G401.6 (cell line): ENCODE measurements around the gene MKS1.

Experiments used
- FAIRE-seq: peaks from 2 replicates; lab custom pipeline; 2012; peaks lifted over from hg19 to GRCh38; lab: Jason Lieb, UNC

The MKS1 gene

GRCh38 chr17:58200024-58200633, 18.9 kb downstream of the MKS1 start:
- no peak for FAIRE-seq

DNA sequence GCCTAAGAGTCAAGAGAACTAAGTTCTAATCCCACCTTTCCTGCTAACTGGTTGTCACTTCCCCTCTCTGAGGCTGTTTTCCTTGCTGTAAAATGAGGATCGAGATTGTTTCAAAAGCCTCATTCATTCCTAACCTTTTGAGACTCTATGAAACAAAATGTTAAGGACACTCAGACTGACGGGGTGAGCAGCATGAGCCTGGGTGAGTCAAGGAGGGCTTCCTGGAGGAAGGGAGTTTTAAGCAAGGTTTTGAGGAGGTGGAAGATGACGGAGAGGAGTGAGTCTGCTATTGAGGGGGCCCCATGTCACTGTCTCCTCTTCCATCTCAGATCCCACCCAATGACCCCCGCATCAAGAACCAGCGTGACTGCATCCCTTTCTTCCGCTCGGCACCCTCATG, 22.4 kb downstream of the MKS1 start:
- no peak for FAIRE-seq

GRCh38 chr17:58195518-58196123, 23.4 kb downstream of the MKS1 start:
- FAIRE-seq, result no peak

DNA sequence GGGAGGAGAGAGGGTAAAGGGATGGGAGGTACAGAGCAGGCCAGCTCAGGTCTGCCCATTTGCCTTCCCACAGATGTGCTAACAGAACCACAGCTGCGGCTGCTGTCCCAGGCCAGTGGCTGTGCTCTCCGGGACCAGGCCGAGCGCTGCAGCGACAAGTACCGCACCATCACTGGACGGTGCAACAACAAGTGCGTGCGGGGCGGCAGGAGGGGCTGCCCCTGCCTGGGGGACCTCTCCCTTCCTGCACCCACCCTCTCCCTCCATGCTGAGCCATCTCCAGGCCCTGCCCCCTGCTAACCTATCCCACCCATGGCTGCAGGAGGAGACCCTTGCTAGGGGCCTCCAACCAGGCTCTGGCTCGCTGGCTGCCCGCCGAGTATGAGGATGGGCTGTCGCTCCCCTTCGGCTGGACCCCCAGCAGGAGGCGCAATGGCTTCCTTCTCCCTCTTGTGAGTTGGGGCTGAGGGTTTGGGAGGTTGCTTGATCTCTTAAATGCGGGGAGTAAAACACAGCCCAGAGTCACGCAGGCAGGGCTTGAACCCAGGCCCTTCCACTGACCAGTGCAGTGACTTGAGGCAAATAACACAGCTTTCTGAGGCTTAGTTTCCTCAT, 25.3 kb downstream of the MKS1 start:
- no peak for FAIRE-seq

GRCh38 chr17:58192612-58193011, 26.4 kb downstream of the MKS1 start, which contains the start of gene EPX:
Gene EPX, plus strand, starts transcription at chr17:58192726. Its CDS starts 121 bp downstream, at chr17:58192847.
- FAIRE-seq, result no peak

GRCh38 chr17:58191241-58191896, 27.7 kb downstream of the MKS1 start:
- no peak for FAIRE-seq

DNA sequence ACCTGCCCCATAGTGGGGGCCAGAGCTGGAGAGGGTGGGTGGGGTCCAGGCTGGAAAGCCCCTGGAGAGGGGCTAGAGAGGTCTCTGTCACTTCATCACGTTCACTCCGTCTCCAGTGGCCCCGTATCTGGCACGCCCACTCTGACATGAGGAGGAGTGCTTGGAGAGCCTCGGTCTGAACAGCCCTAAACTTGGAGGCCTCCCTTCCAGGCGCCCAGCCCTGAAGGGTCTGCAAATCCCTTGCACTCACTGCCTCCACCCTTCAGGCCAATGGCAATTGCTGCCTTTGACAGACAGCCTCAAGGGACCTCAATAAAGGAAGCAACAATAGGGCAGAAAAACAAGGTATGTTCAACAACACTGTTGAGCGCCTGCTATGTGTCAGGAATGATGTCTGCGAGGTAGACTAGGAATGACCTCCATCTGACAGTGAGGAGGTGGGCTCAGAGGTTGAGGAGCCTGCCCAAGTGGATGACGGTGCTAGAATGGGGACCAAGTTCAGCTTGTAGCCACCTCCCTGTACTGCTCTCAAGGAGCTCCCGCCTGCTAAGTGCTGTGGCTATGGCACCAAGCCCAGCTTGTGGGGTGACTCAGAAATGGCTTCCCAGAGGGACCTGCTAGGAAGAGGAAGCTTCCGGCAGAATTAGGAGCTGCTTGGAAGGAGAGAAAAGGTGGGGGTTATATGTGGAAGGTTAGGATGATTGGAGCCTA, 29.5 kb downstream of the MKS1 start:
- no peak for FAIRE-seq

- FAIRE-seq, result no peak
Observed at GRCh38 chr17:58187675-58188074, 31.4 kb downstream of the MKS1 start.

- FAIRE-seq, result no peak
Observed at GRCh38 chr17:58187063-58187462, 32.0 kb downstream of the MKS1 start.

GRCh38 chr17:58186591-58186990, 32.5 kb downstream of the MKS1 start:
- no peak for FAIRE-seq

DNA sequence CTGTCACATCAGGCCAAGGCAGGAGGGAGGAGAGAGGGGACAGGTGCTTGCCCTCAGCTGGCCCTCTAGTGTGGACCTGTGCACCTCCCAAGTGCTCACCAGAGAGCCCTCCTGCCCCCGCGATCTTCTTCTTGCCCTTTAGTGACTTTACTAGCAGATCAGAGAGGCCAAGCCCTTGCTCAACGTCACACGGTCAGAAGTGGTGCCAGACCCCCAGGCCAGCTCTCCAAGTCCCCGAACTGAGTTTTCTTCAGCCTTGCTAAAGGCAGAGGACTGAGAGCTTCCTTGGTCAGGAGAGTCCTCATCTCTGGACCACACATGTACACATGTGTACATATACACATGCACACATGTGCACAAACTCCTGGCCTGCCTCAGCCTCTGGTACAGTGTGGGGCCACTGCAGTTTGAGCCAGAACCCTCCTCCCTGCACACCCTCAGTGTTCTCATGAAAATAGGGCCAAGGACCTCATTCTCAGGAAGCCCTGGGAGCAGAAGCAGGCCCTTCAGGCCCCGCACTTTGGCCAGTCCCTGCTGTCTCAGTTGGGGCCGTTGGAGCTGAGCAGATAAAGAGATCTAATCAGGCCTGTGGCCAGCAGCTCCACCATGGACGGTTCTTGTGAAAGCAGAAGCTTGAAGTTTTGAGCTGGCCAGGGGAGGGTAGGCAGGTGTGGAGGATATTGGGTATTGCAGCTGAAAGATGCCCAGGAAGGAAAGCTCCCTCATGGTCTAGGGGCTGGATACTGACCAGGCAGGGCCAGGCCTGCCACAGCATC, 33.9 kb downstream of the MKS1 start:
- FAIRE-seq, result no peak

GRCh38 chr17:58184308-58184985, 34.6 kb downstream of the MKS1 start:
- no peak for FAIRE-seq

- no peak for FAIRE-seq
Observed at GRCh38 chr17:58183514-58183913, 35.5 kb downstream of the MKS1 start.

DNA sequence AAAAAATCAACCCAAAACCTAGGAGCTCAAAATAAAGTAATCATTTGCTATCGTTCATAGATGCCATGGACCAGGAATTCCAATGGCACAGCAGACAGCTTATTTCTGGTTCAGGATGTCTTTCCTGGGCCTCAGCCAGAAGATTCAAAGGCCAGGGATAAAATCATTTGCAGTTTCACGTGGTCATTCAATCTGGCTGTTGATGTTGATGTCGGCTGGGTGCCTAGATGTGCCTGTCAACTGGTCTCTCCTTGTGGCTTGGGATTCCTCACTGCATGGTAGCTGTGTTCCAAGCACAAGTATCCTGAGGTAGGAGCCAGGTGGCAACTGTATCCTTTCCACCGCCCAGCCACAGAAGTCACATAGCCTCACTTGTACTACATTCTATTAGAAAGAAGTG, 37.3 kb downstream of the MKS1 start:
- FAIRE-seq, result no peak

GRCh38 chr17:58176200-58176599, 42.9 kb downstream of the MKS1 start:
- FAIRE-seq, result no peak

GRCh38 chr17:58174871-58175270, 44.2 kb downstream of the MKS1 start:
- no peak for FAIRE-seq

DNA sequence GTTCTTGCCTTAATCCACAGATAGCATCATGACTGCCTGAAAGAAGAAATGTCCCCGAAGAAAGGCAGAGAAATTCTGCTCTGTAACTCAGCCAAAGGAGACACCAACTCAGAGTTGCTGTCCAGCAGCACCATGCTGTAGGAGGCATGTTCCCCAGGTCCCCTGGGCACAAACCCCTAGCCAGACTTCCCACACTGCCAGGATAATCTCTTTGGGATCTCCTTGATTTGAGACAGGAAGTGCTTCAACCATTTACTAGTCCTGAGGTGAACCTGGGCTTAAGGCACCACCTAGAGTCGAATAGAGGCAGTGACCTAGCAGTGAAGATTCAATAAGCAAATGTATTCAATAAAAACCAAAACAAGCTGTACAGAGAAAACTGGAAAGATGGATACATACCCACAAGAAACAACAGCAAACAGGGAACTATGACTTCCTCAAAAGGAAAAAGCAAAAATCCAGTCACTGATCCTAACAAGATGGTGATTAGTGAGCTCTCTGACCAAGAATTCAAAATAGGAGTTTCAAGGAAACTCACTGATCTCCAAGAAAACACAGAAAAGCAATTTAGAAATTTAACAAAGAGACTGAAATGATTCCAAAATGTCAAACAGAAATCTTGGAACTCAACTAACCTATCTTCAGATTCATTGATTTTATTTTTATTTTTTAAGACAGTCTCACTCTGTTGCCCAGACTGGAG, 46.5 kb downstream of the MKS1 start:
- no peak for FAIRE-seq

- FAIRE-seq, result no peak
Observed at GRCh38 chr17:58170622-58171021, 48.4 kb downstream of the MKS1 start.

GRCh38 chr17:58166682-58167081, 52.4 kb downstream of the MKS1 start, which contains the start of gene OR4D2:
Gene OR4D2, plus strand, starts transcription at chr17:58166982. Its CDS starts 2,674 bp downstream, at chr17:58169656.
- no peak for FAIRE-seq

GRCh38 chr17:58165981-58166380, 53.1 kb downstream of the MKS1 start:
- FAIRE-seq, result no peak

DNA sequence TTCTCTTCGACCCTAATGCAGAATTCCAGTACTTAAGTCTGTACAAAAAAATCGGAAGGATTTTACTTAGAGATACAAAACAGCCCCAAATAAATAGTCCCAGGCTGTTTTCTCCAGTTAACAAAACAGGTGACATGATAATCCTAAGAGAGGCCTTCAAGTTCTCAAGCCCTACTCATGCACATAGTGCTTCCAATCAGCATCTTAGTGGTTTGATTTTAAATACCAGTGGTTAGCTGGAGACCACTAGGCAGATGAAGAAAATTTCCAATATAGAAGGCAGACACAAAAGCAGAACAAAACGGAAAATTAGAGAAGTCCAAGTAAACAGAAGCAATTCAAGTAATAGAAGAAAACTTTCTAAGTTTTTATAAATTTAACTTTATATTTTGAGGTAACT, 57.5 kb downstream of the MKS1 start:
- no peak for FAIRE-seq
